IMR-90 (cell line): ENCODE measurements around the gene PPM1H. TPM values are rescaled to one million over a fixed set of nuclear protein-coding genes. Genes with fewer than 3 reads are reported as not detected.

Experiments
- ATAC-seq: fragments of 200-7000 bp; cut with Tn5 transposase; 2 replicates; pipeline ENCODE4 v1.9.1; 2020; ENCODE audit warnings: low read depth, mild to moderate bottlenecking, moderate library complexity
- BruUV-seq: library from RNA; stranded (reverse); fragments of 400-500 nt; replicated peaks from 2 replicates; lab custom pipeline; 2021; lab: Mats Ljungman, UMichigan
- CTCF ChIA-PET: fragments of 300-600 bp; formaldehyde crosslinking; extraction: SDS; loops from one replicate; lab custom pipeline; 2021; ENCODE audit warnings: antibody characterized with exemption; lab: Yijun Ruan, JAX
- POLR2A ChIA-PET: fragments of 300-600 bp; sonication (Branson Sonifier 250); formaldehyde crosslinking; loops from one replicate; lab custom pipeline; 2022; ENCODE audit warnings: antibody characterized with exemption; ENCODE audit not compliant: unreplicated experiment; lab: Charles Lee
- DNase-seq: peaks from one replicate; pipeline ENCODE4 v3.0.0; 2013
- H2AFZ ChIP-seq: replicated peaks from 2 replicates; pipeline ENCODE3; 2013; ENCODE audit warnings: low read length, mild to moderate bottlenecking; ENCODE audit not compliant: poor library complexity
- H2AK5ac ChIP-seq: 2 replicates; pipeline ENCODE4 v1.6.1; 2013; ENCODE audit warnings: low read depth, low read length, inconsistent platforms
- H2AK9ac ChIP-seq: replicated peaks from 2 replicates; pipeline ENCODE3; 2013; ENCODE audit warnings: mild to moderate bottlenecking, low read depth, low read length, moderate library complexity; ENCODE audit not compliant: poor library complexity
- H2BK120ac ChIP-seq: 2 replicates; pipeline ENCODE4 v1.6.1; 2013; ENCODE audit warnings: low read depth, low read length, inconsistent platforms
- H2BK15ac ChIP-seq: 3 replicates; pipeline ENCODE4 v1.6.1; 2013; ENCODE audit warnings: low read depth, low read length, inconsistent platforms
- H2BK20ac ChIP-seq: 2 replicates; pipeline ENCODE4 v1.6.1; 2013; ENCODE audit warnings: low read depth, mild to moderate bottlenecking, inconsistent platforms, low read length, moderate library complexity
- H2BK5ac ChIP-seq: 2 replicates; pipeline ENCODE4 v1.6.1; 2013; ENCODE audit warnings: mild to moderate bottlenecking, low read depth, low read length, inconsistent platforms; ENCODE audit not compliant: poor library complexity, severe bottlenecking
- H3K14ac ChIP-seq: replicated peaks from 2 replicates; pipeline ENCODE4 v1.6.1; 2013; ENCODE audit warnings: low read depth, low read length, inconsistent platforms
- H3K18ac ChIP-seq: 2 replicates; pipeline ENCODE4 v1.6.1; 2013; ENCODE audit warnings: low read depth, low read length, control low read depth
- H3K23ac ChIP-seq: 2 replicates; pipeline ENCODE4 v1.6.1; 2013; ENCODE audit warnings: low read depth, low read length, inconsistent platforms
- H3K27ac ChIP-seq: 2 replicates; pipeline ENCODE4 v1.5.1; 2013; ENCODE audit warnings: mild to moderate bottlenecking, control low read depth, low read length; ENCODE audit not compliant: insufficient read depth
- H3K27me3 ChIP-seq: 2 replicates; pipeline ENCODE4 v1.6.1; 2013; ENCODE audit warnings: low read length; ENCODE audit not compliant: control insufficient read depth, insufficient read depth
- H3K36me3 ChIP-seq: 2 replicates; pipeline ENCODE4 v1.6.1; 2013; ENCODE audit warnings: low read length, mixed read lengths; ENCODE audit not compliant: control insufficient read depth, insufficient read depth
- H3K4ac ChIP-seq: 2 replicates; pipeline ENCODE4 v1.6.1; 2013; ENCODE audit warnings: low read depth, low read length, inconsistent platforms
- H3K4me1 ChIP-seq: 2 replicates; pipeline ENCODE4 v1.6.1; 2013; ENCODE audit warnings: low read length, mixed read lengths; ENCODE audit not compliant: control insufficient read depth, insufficient read depth
- H3K4me2 ChIP-seq: 2 replicates; pipeline ENCODE4 v1.6.1; 2013; ENCODE audit warnings: low read depth, mild to moderate bottlenecking, control low read depth, low read length, moderate library complexity
- H3K4me3 ChIP-seq: 2 replicates; pipeline ENCODE4 v1.5.1; 2013; ENCODE audit warnings: low read depth, mild to moderate bottlenecking, control low read depth, low read length, moderate library complexity; ENCODE audit not compliant: insufficient read depth
- H3K56ac ChIP-seq: 2 replicates; pipeline ENCODE4 v1.6.1; 2013; ENCODE audit warnings: low read length, inconsistent platforms; ENCODE audit not compliant: insufficient read depth; ENCODE audit errors: extremely low read depth
- H3K79me1 ChIP-seq, 2 experiments: 2 replicates each; pipeline ENCODE4 v1.6.1; 2013; ENCODE audit warnings: low read length in 2 of 2, inconsistent platforms in 1 of 2, low read depth in 1 of 2
- H3K9ac ChIP-seq: 2 replicates; pipeline ENCODE4 v1.6.1; 2013; ENCODE audit warnings: low read depth, low read length, control low read depth
- H3K9me1 ChIP-seq: 2 replicates; pipeline ENCODE4 v1.6.1; 2013; ENCODE audit warnings: low read length, inconsistent platforms; ENCODE audit not compliant: insufficient read depth
- H3K9me3 ChIP-seq: 2 replicates; pipeline ENCODE4 v1.6.1; 2013; ENCODE audit warnings: low read length; ENCODE audit not compliant: control insufficient read depth, insufficient read depth
- H4K20me1 ChIP-seq: 2 replicates; pipeline ENCODE4 v1.6.1; 2013; ENCODE audit warnings: low read length, inconsistent platforms; ENCODE audit not compliant: insufficient read depth
- H4K5ac ChIP-seq: 2 replicates; pipeline ENCODE4 v1.6.1; 2013; ENCODE audit warnings: mild to moderate bottlenecking, low read depth, low read length, control low read depth
- H4K8ac ChIP-seq, 2 experiments: 2 replicates each; pipeline ENCODE4 v1.6.1; 2013; ENCODE audit warnings: low read depth in 2 of 2, low read length in 2 of 2, control low read depth in 1 of 2, inconsistent platforms in 1 of 2
- H4K91ac ChIP-seq: 2 replicates; pipeline ENCODE4 v1.6.1; 2013; ENCODE audit warnings: low read depth, low read length, inconsistent platforms; ENCODE audit not compliant: insufficient read depth
- BHLHE40 ChIP-seq: fragments of 150-350 bp; IDR thresholded peaks from 2 replicates; pipeline ENCODE4 v1.6.1; 2016; ENCODE audit warnings: mild to moderate bottlenecking, low read depth, low read length
- CEBPB ChIP-seq: IDR thresholded peaks from 2 replicates; pipeline ENCODE4 v1.6.1; 2012; ENCODE audit warnings: low read depth, low read length, improper control_type of control experiment
- CHD1 ChIP-seq: IDR thresholded peaks from 2 replicates; pipeline ENCODE4 v1.6.1; 2012; ENCODE audit warnings: low read depth, low read length, improper control_type of control experiment
- FOS ChIP-seq: fragments of 150-350 bp; IDR thresholded peaks from 2 replicates; pipeline ENCODE4 v1.6.1; 2016; ENCODE audit warnings: low read depth, low read length
- MAFK ChIP-seq: IDR thresholded peaks from 2 replicates; pipeline ENCODE4 v1.6.1; 2012; ENCODE audit warnings: low read depth, low read length, improper control_type of control experiment
- MXI1 ChIP-seq: IDR thresholded peaks from 2 replicates; pipeline ENCODE4 v1.6.1; 2012; ENCODE audit warnings: low read depth, mild to moderate bottlenecking, low read length, moderate library complexity, borderline replicate concordance
- NFE2L2 ChIP-seq: fragments of 150-350 bp; IDR thresholded peaks from 2 replicates; pipeline ENCODE4 v1.6.1; 2016; ENCODE audit warnings: low read depth, mild to moderate bottlenecking, low read length
- POLR2A ChIP-seq: IDR thresholded peaks from 2 replicates; pipeline ENCODE4 v1.6.1; 2012; ENCODE audit warnings: mild to moderate bottlenecking, low read depth, low read length
- RCOR1 ChIP-seq: IDR thresholded peaks from 2 replicates; pipeline ENCODE4 v1.6.1; 2012; ENCODE audit warnings: mild to moderate bottlenecking, low read length, improper control_type of control experiment; ENCODE audit not compliant: insufficient replicate concordance
- RFX5 ChIP-seq: IDR thresholded peaks from 2 replicates; pipeline ENCODE4 v1.8.0; 2012; ENCODE audit warnings: low read depth, mild to moderate bottlenecking, low read length, moderate library complexity
- SMC3 ChIP-seq: fragments of 150-350 bp; IDR thresholded peaks from 2 replicates; pipeline ENCODE4 v1.6.1; 2016; ENCODE audit warnings: low read depth, mild to moderate bottlenecking, antibody characterized with exemption, low read length, moderate library complexity
- whole genome bisulfite sequencing, 2 experiments: methylation state at CpG; one replicate each; pipeline versions ENCODE4 v1.1.5 to v1.1.7; 2013; ENCODE audit warnings: missing lambda C conversion rate in 2 of 2; ENCODE audit not compliant: insufficient read length in 1 of 2; ENCODE audit errors: extremely low coverage in 2 of 2; 5-methylcytosine and 5-hydroxymethylcytosine counted together
- dilution Hi-C: fragments of 300-500 bp; cut with HindIII; formaldehyde crosslinking; loops from one replicate; pipeline ENCODE4 v1.14.3; 2018; ENCODE audit warnings: low sequenced_read_pairs; ENCODE audit not compliant: unreplicated experiment
- in situ Hi-C: fragments of 300-500 bp; cut with MboI; formaldehyde crosslinking; loops from 3 replicates; pipeline ENCODE4 v1.14.3; 2019; ENCODE audit warnings: low sequenced_read_pairs, inconsistent platforms, mixed read lengths
- intact Hi-C: fragments of 100-400 bp; cut with micrococcal nuclease; formaldehyde crosslinking; loops from 2 replicates; pipeline ENCODE4 v1.10.0; 2022
- polyA plus RNA-seq, 3 experiments: library from polyadenylated mRNA; depleted of rRNA; stranded (reverse); fragments of >200 nt; gene quantifications; 2 replicates each; pipeline ENCODE4 v1.2.3, GENCODE V29; 2012; ENCODE audit warnings: low replicate concordance in 1 of 3
- total RNA-seq: library from RNA; depleted of rRNA; stranded (reverse); fragments of >200 nt; gene quantifications from 2 replicates; pipeline ENCODE4 v1.2.3, GENCODE V29; 2012
- TF ChIP-seq, protein P1 (sequence below): fragments of 150-350 bp; IDR thresholded peaks from 2 replicates; pipeline ENCODE4 v1.6.1; 2017; ENCODE audit warnings: mild to moderate bottlenecking, antibody characterized with exemption, low read length, low read depth

PPM1H gene
- total and polyA plus RNA-seq, 2 of the 4 experiments (the other 2 are of a cell fraction), result 0.14 to 0.18 TPM

DNA sequence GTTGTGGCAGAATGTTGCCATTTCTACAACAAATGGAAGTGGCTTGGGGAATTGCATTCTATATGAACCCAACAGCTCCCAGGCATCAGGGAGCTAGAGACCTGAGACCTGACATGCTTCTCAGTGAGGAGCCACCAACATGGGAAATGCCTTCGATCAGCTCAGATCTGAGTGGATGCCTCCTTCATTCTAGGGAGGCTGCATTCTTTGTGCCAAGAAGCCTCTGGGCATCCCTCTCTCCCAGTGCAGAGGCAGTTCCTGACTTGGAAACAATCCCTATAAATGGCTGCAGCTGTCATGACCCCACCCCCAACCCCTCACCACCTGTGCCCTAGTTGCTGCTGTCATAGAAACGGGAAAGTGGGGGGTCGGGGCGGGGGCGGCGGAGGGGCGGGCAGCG lies 196.3 kb downstream of the PPM1H start:
- 80% methylated on average over 1 of the region's 8 CpGs; no CpG with 5 or more reads in 1 of the 2 experiments for WGBS, 2 experiments
- POLR2A ChIA-PET, result no interaction called here
- CTCF ChIA-PET, result no interaction called here

More for the DNA sequence above, 196.3 kb downstream of the PPM1H start:
- Histone ChIP-seq H3K9me3 (no peaks in the 10 kb centered on the region), H3K79me1 (no peaks in the 10 kb centered on the region), H3K18ac (no peak overlapping the region), H4K8ac (no peak overlapping the region), H2BK20ac (no peak overlapping the region), H2BK5ac (no peak overlapping the region), H2AK5ac (peak overlapping the region; percentile 64), H3K4me3 (no peak overlapping the region), H4K91ac (no peak overlapping the region), H4K20me1 (no peaks in the 10 kb centered on the region), H2AFZ (no peak overlapping the region), H2BK15ac (peak overlapping the region; percentile 36; the same call in 1 of the 3 replicates), H3K4me2 (no peak overlapping the region), H4K5ac (no peak overlapping the region), H3K56ac (no peak overlapping the region), H3K4ac (no peak overlapping the region), H3K23ac (no peak overlapping the region), H3K27me3 (no peaks in the 10 kb centered on the region; the same call in 1 of the 2 replicates), H3K9me1 (peaks cover 10% of the 10 kb centered on the region), H3K36me3 (no peaks in the 10 kb centered on the region), H2AK9ac (no peak overlapping the region), H3K14ac (no peak overlapping the region; the same call in 1 of the 2 replicates), H3K27ac (no peak overlapping the region), H2BK120ac (no peak overlapping the region), H3K9ac (no peak overlapping the region), H3K4me1 (peaks cover 6% of the 10 kb centered on the region)
- TF ChIP-seq POLR2A, result no peak
- TF ChIP-seq MAFK, result no peak
- TF ChIP-seq CHD1, result no peak
- TF ChIP-seq RFX5, result no peak
- TF ChIP-seq MXI1, result no peak
- TF ChIP-seq CEBPB, result no peak
- TF ChIP-seq, protein P1, sequence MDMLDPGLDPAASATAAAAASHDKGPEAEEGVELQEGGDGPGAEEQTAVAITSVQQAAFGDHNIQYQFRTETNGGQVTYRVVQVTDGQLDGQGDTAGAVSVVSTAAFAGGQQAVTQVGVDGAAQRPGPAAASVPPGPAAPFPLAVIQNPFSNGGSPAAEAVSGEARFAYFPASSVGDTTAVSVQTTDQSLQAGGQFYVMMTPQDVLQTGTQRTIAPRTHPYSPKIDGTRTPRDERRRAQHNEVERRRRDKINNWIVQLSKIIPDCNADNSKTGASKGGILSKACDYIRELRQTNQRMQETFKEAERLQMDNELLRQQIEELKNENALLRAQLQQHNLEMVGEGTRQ, result no peak
- no peak for TF ChIP-seq FOS
- TF ChIP-seq SMC3, result no peak
- TF ChIP-seq RCOR1, result no peak
- TF ChIP-seq BHLHE40, result no peak
- TF ChIP-seq NFE2L2, result no peak
- BruUV-seq, result no TSS peak
- dilution Hi-C loops (no loop called here), intact Hi-C loops (no loop called here), in situ Hi-C loops (no loop called here)
- DNase-seq, result no peak
- no peak for ATAC-seq
